NK-92 treated with Interleukin-12 subunit alpha and Interleukin-12 subunit beta, amount 100 ng/mL, for 24 hours (cell line): Measurements from ENCODE around the gene LBHD1.
A peak's percentile ranks its signal among the peaks of the same experiment; 100 is the strongest.
"Not testable (repeated sequence)": the region's sequence is repeated elsewhere in the genome, so short reads cannot be mapped to it uniquely, and the experiment has no call there.

Source experiments
- DNase-seq: peaks from one replicate; lab custom pipeline; 2025; lab: John Stamatoyannopoulos, UW

Gene LBHD1

GRCh38 chr11:62664405-62665074 lies 7.5 kb downstream of the LBHD1 start:
- DNase-seq: peak; percentile 67

GRCh38 chr11:62656796-62657429 lies 15.2 kb downstream of the LBHD1 start:
- no peak for DNase-seq

- no peak for DNase-seq
Observed at GRCh38 chr11:62654297-62654696, 17.8 kb downstream of the LBHD1 start.

GRCh38 chr11:62652161-62653006 lies 19.7 kb downstream of the LBHD1 start:
- peak; percentile 57 for DNase-seq

- not testable (repeated sequence) for DNase-seq
Observed at GRCh38 chr11:62650283-62650682, 21.8 kb downstream of the LBHD1 start.

- DNase-seq: no peak
Observed at GRCh38 chr11:62649486-62649885, 22.6 kb downstream of the LBHD1 start.

- DNase-seq: no peak
Observed at GRCh38 chr11:62648967-62649364, 23.1 kb downstream of the LBHD1 start.

- no peak for DNase-seq
Observed at GRCh38 chr11:62648185-62648966, 23.7 kb downstream of the LBHD1 start.

- DNase-seq: no peak
Observed at GRCh38 chr11:62647609-62648005, 24.5 kb downstream of the LBHD1 start.

- no peak for DNase-seq
Observed at GRCh38 chr11:62646825-62647608, 25.1 kb downstream of the LBHD1 start.

- DNase-seq: peak; percentile 98
Observed at GRCh38 chr11:62645946-62646824, 25.9 kb downstream of the LBHD1 start, which contains the start of gene GANAB. Gene GANAB, minus strand, starts transcription at chr11:62646613. Its CDS starts 14 bp downstream, at chr11:62646599.

- no peak for DNase-seq
Observed at GRCh38 chr11:62645671-62645945, 26.5 kb downstream of the LBHD1 start.

- no peak for DNase-seq
Observed at GRCh38 chr11:62644220-62644619, 27.8 kb downstream of the LBHD1 start.

- DNase-seq: no peak
Observed at GRCh38 chr11:62632492-62632891, 39.6 kb downstream of the LBHD1 start.

GRCh38 chr11:62627713-62628112 lies 44.4 kb downstream of the LBHD1 start:
- DNase-seq: no peak

- no peak for DNase-seq
Observed at GRCh38 chr11:62622476-62623089, 49.5 kb downstream of the LBHD1 start.

- DNase-seq: peak; percentile 99
Observed at GRCh38 chr11:62621567-62622470, 50.2 kb downstream of the LBHD1 start, which contains the start of gene B3GAT3. Gene B3GAT3, minus strand, starts transcription at chr11:62621986. Its CDS starts 39 bp downstream, at chr11:62621947.

GRCh38 chr11:62621027-62621566 lies 51.0 kb downstream of the LBHD1 start:
- DNase-seq: no peak
